ENCODE data around the gene DYDC1.
"Not testable (repeated sequence)": the region's sequence is repeated elsewhere in the genome, so short reads cannot be mapped to it uniquely, and the experiment has no call there.

The DYDC1 gene

GRCh38 chr10:80356563-80356988 is at the start of gene DYDC1, which contains the start of gene DYDC2:
DYDC1 (minus strand) TSS chr10:80356755; CDS start chr10:80352601, 4,154 bp downstream.
DYDC2 (plus strand) TSS chr10:80356781; CDS start chr10:80362444, 5,663 bp downstream.
- peak; percentile 36 for DNase-seq

- no peak for DNase-seq
Observed at GRCh38 chr10:80406204-80406603, 49.6 kb upstream of the DYDC1 start.

GRCh38 chr10:80405626-80406025 is 49.1 kb upstream of the DYDC1 start:
- peak; percentile 42 for DNase-seq

- DNase-seq: no peak
Observed at GRCh38 chr10:80405035-80405434, 48.5 kb upstream of the DYDC1 start.

DNA sequence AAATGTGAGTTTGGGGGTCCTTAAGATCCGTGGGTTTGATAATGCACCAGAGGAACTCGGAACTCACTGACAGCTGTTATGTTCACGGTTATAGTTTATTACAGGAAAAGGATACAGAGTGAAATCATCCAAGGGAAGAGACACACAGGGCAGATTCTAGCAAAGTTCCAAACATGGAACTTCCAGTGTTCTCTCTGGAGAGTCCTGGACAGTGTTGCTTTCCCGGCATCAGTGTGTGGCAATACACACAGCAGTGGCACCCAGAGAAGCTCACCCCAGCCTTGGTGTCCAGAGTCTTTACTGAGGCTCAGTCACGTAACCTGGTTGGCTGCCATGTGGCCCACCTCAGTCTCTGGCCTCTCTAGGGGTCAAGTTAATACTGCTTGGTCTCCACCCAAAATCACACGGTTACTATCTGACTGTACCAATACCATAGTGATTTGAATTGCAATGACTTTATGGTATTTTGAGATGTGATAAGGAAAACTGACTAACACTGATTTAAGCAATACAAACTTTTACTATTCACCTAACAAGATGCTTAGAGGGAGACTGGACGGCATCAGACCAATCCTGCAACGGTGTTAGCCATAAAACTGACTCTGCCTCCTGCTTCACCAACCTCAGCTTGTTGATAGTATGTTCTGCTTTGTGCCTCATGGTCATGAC is 43.7 kb upstream of the DYDC1 start:
- no peak for DNase-seq

- DNase-seq: no peak
Observed at GRCh38 chr10:80397014-80397413, 40.5 kb upstream of the DYDC1 start.

GRCh38 chr10:80394358-80394916 is 37.9 kb upstream of the DYDC1 start:
- no peak for DNase-seq

DNA sequence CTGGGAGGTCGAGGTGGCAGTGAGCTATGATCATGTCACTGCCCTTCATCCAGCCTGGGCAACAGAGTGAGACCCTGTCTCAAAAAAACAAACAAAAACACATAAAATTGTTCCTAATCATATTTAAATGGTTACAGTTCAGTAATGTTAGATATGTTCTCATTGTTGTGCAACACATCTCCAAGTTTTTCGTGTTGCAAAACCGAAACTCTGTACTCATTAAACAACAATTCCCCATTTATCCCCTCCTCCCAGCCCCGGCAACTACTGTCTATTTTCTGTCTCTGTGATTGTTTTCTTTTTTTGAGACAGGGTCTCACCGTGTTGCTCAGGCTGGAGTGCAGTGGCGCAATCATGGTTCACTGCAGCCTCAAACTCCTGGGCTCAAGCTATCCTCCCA is 35.7 kb upstream of the DYDC1 start:
- no peak for DNase-seq

GRCh38 chr10:80390740-80391139 is 34.2 kb upstream of the DYDC1 start:
- no peak for DNase-seq

DNA sequence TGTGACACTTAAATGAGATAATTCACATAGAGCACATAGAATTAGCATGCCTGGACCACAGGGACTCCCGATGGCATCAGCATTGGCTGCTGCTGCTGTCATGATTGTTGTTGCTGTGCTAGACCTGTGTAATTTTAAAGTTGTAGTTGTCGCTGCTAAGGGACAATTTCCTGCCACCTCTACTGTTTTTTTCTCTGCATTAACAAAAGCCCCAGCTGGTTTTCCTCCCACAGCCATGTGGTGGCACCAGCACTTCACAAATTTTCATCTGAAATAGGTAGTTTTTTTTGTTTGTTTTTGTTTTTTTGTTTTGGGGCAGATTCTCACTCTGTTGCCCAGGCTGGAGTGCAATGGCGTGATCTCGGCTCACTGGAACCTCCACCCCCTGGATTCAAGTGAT is 26.4 kb upstream of the DYDC1 start:
- no peak for DNase-seq

GRCh38 chr10:80380185-80380584 is 23.6 kb upstream of the DYDC1 start:
- no peak for DNase-seq

DNA sequence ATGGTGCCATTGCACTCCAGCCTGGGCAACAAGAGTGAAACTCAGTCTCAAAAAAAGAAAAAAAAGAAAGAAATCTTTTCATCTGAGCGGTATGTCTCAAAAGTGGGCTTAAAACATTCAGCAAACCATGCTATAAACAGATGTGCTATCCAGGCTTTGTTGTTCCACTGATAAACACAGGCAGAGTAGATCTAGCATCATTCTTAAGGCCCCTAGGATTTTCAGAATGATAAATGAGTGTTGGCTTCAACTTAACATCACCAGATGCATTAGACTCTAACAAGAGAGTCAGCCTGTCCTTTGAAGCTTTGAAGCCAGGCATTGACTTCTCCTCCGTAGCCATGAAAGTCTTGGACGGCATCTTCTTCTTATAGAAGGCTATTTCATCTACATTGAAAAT is 23.1 kb upstream of the DYDC1 start:
- DNase-seq: no peak

DNA sequence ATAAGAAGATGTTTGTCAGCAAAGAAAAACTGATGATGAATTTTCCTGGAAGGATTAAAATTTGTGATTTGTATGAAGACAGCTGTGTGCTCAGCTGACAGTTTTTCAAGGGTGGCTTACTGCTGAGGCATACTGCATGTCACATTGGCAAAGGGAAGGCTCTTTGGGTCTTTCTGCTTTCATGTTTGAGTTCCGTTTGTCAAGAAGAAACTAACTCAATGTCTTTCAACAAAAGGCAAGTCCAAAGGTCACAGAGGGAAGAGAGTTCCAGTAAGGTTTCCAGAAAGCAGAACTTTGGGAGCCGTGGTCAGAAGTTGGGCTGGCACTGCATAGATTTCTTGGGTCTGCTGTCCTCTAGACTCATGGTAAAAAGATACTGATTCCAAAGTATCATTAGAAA is 16.9 kb upstream of the DYDC1 start:
- no peak for DNase-seq

DNA sequence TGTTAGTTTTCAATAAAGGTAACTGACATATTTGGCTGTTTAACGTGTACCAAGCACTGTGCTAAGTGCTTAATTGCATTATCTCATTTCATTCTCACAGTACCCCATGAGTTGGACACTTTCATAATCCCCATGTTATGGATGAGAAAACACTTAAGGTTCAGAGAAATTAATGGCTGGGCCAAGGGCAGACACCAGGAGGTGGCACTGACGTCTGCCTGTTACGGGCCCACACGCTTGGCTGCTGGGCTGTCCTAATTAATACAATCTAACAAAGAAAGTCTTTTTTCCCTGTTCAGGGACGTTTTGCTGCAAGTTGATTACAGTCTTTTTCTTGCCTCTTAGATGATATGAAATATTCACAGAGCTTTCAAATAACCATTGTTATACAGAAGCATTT is 16.1 kb upstream of the DYDC1 start:
- DNase-seq: peak; percentile 22

DNA sequence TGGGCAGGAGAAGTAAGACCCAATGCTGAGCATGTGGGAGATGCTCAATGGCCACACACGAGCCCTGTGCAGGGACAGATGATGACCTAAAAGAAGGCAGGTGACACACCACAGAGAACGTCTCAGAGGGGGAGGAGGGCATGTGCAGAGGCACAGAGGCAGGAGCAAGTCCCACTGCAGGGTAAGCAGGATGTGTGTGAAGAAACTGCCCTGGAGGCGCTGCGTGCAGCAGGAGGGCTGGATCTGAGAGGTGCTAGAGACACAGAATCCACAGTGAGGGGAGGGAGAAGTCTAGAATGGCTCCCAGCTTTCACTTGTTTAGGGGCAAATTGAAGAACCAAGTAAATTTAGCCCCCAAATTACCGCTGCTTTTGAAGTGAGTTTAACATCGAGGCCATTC is 14.9 kb upstream of the DYDC1 start:
- no peak for DNase-seq

DNA sequence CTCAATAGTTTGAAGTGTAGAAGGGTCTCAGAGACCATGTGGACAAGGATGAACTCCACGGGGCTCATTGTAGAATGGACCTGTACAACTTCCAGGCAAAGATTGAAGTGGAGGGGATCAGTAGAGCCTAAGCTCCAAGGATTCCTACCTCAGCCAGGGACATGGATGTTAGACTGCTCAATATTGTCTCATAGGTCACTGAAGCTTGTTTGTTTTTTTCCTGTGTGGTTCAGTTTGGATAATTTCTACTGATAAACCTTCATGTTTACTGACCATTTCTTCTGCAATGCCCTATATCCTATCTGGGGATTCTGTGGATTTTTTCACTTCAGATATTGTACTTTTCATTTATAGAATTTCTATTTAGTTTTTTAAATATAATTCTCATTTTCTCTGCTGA is 9.0 kb upstream of the DYDC1 start:
- DNase-seq: no peak

DNA sequence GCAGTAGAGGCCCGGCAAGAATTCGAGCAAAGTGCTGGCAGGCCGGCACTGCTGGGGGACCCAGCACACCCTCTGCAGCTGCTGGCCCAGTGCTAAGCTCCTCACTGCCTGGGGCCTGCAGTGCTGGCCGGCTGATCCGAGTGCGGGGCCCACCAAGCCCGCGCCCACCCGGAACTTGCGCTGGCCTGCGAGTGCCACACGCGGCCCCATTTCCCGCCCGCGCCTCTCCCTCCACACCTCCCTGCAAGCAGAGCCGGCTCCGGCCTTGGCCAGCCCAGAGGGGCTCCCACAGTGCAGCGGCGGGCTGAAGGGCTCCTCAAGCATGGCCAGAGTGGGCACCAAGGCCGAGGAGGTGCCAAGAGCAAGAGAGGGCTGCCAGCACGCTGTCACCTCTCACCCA is 3.1 kb upstream of the DYDC1 start:
- no peak for DNase-seq

- DNase-seq: not testable (repeated sequence)
Observed at GRCh38 chr10:80358925-80359324, 2.4 kb upstream of the DYDC1 start.

GRCh38 chr10:80357851-80358125 is 1.2 kb upstream of the DYDC1 start:
- DNase-seq: no peak

GRCh38 chr10:80356989-80357850 is 665 bp upstream of the DYDC1 start:
- DNase-seq: no peak

GRCh38 chr10:80351220-80351619 is 5.3 kb downstream of the DYDC1 start:
- DNase-seq: no peak

DNA sequence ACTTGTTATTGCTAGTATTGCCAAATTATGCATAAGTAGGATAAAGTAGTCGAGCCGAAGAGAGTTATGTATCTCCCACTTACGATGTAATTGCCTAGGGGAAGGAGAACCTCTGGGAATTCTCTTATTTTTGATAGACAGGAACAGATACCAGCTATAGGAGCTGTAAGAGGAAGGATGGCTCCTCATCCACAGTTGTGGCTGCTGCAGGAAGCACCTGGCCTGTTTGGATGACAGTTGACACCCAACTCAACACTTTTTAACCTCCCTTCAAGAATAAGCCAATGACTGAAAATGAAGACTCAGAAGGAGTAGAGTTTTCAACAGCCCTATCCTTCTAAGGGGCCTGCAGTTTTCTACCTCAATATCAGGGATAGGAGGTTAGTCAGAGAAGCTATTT is 6.3 kb downstream of the DYDC1 start:
- no peak for DNase-seq

- DNase-seq: no peak
Observed at GRCh38 chr10:80344912-80345311, 11.6 kb downstream of the DYDC1 start.

DNA sequence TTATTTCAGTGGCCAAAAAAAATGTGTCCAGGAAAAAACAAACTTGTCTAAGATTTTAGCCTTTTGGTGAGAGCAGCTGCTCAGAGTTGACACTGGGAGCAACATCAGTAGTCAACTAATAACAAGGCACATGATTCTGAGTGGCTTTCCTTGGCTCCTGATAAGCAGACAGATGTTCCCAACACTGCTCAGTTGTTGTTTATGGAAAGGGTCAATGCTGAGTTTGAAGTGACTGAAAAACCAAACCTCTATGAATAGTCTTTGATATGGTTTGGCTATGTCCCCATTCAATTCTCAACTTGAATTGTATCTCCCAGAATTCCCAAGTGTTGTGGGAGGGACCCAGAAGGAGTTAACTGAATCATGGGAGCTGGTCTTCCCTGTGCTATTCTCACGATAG is 12.3 kb downstream of the DYDC1 start:
- DNase-seq: no peak

All from NCI-H524 treated with DMSO at 0.1 percent for 48 hours (cell line).